Measurements from ENCODE around the gene SHLD2.

SHLD2 gene

DNA sequence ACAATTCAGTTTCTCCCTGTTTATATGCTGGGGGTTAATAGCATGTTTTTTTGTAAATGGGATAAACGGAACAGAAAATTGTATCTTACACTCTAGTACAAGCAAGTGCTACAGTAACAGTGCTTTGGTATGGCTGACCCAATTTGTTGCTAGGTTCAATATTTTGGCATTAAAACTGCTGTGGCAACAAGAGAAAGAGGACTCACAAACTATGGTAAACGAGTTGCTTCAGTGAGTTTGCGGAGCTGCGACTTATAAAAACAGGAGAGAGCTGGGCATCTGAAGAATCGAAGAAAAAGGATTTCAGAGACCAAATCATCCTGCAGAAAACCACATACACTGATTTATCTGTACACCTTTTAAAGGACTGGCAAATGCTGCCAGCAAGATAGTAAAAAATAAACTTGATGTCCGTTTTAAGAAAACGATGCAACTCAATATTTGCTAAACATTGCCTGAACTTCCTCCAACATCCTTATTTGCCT is 2.6 kb upstream of the SHLD2 start:
- Histone ChIP-seq H4K20me1 (ENCODE audit: insufficient read depth) (0 out of 2 replicates have a peak, but pooled peaks cover 7% of the 10 kb centered on the region), H3K9ac (peak overlapping the region; percentile 94)

DNA sequence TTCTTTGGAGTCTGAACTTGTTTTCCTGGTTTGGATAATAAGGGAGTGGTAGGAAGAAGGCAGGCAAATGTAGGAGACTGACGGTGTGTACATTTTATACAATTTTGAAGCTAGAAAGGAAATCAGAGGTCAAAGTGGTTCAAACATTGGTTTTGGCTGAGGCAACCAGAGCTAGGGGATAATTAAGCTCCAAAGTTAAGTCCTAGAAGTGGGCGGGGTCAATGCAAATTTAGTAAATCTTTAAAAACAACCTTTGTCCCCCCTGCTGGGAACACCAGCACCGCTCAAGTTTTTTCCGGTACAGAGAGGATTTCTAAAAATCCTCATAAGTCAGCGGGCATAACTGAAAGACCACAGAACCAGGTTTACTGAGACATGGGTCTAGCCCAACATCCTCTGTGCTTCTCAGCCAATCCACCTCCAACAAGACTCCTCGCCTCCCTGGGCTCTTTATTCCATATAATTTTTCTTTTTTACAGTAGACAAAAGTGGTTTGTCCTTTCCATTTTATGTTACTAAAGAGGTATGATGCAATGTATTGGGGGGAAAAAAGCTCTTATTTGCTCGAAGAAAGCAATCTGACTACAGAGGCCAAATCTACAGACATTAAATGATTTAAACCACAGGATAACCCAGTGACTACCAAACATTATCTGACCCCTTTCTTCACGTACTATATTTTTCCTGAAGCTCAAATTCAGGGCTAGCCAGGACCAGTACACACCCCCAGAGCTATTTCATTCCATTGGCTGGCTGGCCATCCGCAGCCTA is 2.0 kb upstream of the SHLD2 start:
- Histone ChIP-seq H3K27me3 (ENCODE audit: insufficient read depth, low read depth) (no peaks in the 10 kb centered on the region), H4K20me1 (ENCODE audit: insufficient read depth) (0 out of 2 replicates have a peak, but pooled peaks cover 7% of the 10 kb centered on the region), H3K79me2 (ENCODE audit: insufficient read depth, low read depth) (peaks cover 78% of the 10 kb centered on the region), H3K9ac (peak overlapping the region; percentile 94), H2AFZ (ENCODE audit: low read depth) (no peak overlapping the region), H3K4me3 (IDR thresholded peaks at IDR 0.05; ENCODE audit: insufficient read depth, low read depth, low read length) (no peak overlapping the region), H3K36me3 (ENCODE audit: insufficient read depth) (no peaks in the 10 kb centered on the region), H3K27ac (peak overlapping the region; percentile 95), H3K4me2 (peak overlapping the region; percentile 92), H3K4me1 (ENCODE audit: low read depth, poor library complexity, severe bottlenecking) (peaks cover 45% of the 10 kb centered on the region)
- TF ChIP-seq CTCF (conservative IDR thresholded peaks at IDR 0.05; ENCODE audit: low read depth, low read length): no peak

More for the DNA sequence above, 2.6 kb upstream of the SHLD2 start:
- no peak for TF ChIP-seq CTCF (conservative IDR thresholded peaks at IDR 0.05; ENCODE audit: low read depth, low read length)
- Histone ChIP-seq H3K4me2 (peak overlapping the region; percentile 92), H3K79me2 (ENCODE audit: insufficient read depth, low read depth) (peaks cover 84% of the 10 kb centered on the region), H3K27me3 (ENCODE audit: insufficient read depth, low read depth) (no peaks in the 10 kb centered on the region), H2AFZ (ENCODE audit: low read depth) (no peak overlapping the region), H3K36me3 (ENCODE audit: insufficient read depth) (no peaks in the 10 kb centered on the region), H3K4me1 (ENCODE audit: low read depth, poor library complexity, severe bottlenecking) (peaks cover 45% of the 10 kb centered on the region), H3K4me3 (IDR thresholded peaks at IDR 0.05; ENCODE audit: insufficient read depth, low read depth, low read length) (no peak overlapping the region), H3K27ac (peak overlapping the region; percentile 95)

DNA sequence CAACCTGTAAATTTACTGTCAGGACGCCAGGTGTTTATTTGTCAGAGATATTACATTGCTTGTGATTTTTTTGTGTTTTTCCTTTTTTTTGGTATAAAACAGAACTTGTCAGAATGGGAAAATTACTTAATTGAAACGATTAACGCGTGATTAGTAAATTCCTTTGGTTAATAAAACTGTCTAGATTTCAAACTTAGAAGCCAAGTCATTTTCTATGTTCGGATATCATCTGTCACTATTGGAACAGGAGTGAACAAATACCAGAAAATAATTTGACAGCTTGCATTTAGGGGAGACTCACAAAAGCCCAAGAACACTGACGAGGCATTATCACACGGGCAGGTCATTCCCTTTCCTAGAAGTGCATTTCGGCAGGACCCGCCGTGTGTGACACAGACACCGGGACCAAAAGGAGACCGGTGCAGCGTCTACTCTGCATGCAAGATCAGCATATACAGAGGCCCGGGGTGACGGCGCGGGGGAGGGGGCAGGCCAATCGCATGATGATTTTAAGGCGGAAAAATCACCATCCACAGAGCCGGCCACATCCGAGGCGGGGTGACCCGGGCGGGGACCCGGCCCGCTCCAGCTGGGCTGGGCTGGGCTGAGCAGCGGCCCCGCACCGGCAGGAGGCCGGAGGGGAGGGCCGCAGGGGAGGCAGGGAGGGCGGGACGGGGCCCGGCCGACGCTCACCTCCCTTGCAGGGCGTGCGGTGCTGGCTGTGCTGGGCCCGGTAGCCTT is 1.2 kb upstream of the SHLD2 start:
- H3K36me3 ChIP-seq (ENCODE audit: insufficient read depth): no peaks in the 10 kb centered on the region
- peaks cover 70% of the 10 kb centered on the region for H3K79me2 ChIP-seq (ENCODE audit: insufficient read depth, low read depth)
- peak overlapping the region; percentile 92 for H3K4me2 ChIP-seq
- H3K4me1 ChIP-seq (ENCODE audit: low read depth, poor library complexity, severe bottlenecking): peaks cover 44% of the 10 kb centered on the region
- peak overlapping the region; percentile 95 for H3K27ac ChIP-seq
- no peak for TF ChIP-seq CTCF (conservative IDR thresholded peaks at IDR 0.05; ENCODE audit: low read depth, low read length)
- 0 out of 2 replicates have a peak, but pooled peaks cover 7% of the 10 kb centered on the region for H4K20me1 ChIP-seq (ENCODE audit: insufficient read depth)
- H2AFZ ChIP-seq (ENCODE audit: low read depth): 0 out of 2 replicates have a peak overlapping the region, but pooled peaks have one; percentile 48
- H3K4me3 ChIP-seq (IDR thresholded peaks at IDR 0.05; ENCODE audit: insufficient read depth, low read depth, low read length): no peak overlapping the region
- H3K9ac ChIP-seq: peak overlapping the region; percentile 94
- H3K27me3 ChIP-seq (ENCODE audit: insufficient read depth, low read depth): no peaks in the 10 kb centered on the region

- Histone ChIP-seq H3K27ac (peak overlapping the region; percentile 94), H4K20me1 (ENCODE audit: insufficient read depth) (0 out of 2 replicates have a peak, but pooled peaks cover 7% of the 10 kb centered on the region), H3K4me3 (IDR thresholded peaks at IDR 0.05; ENCODE audit: insufficient read depth, low read depth, low read length) (no peak overlapping the region), H2AFZ (ENCODE audit: low read depth) (peak overlapping the region; percentile 75; the same call in 1 of the 2 replicates), H3K9ac (peak overlapping the region; percentile 90), H3K79me2 (ENCODE audit: insufficient read depth, low read depth) (peaks cover 54% of the 10 kb centered on the region), H3K4me1 (ENCODE audit: low read depth, poor library complexity, severe bottlenecking) (peaks cover 37% of the 10 kb centered on the region), H3K4me2 (peak overlapping the region; percentile 58), H3K36me3 (ENCODE audit: insufficient read depth) (no peaks in the 10 kb centered on the region), H3K27me3 (ENCODE audit: insufficient read depth, low read depth) (no peaks in the 10 kb centered on the region)
- TF ChIP-seq CTCF (conservative IDR thresholded peaks at IDR 0.05; ENCODE audit: low read depth, low read length): no peak
Measured at GRCh38 chr10:87095236-87095945, 385 bp downstream of the SHLD2 start.

Data from KMS-11 (cell line).